IMR-90 (cell line): ENCODE data around the gene PGBD5. TPM values are rescaled to one million over a fixed set of nuclear protein-coding genes. Genes with fewer than 3 reads are reported as not detected.

Experiments
- ATAC-seq: fragments of 200-7000 bp; cut with Tn5 transposase; 2 replicates; pipeline ENCODE4 v1.9.1; 2020; ENCODE audit warnings: low read depth, mild to moderate bottlenecking, moderate library complexity
- BruUV-seq: library from RNA; stranded (reverse); fragments of 400-500 nt; replicated peaks from 2 replicates; lab custom pipeline; 2021; lab: Mats Ljungman, UMichigan
- CTCF ChIA-PET: fragments of 300-600 bp; formaldehyde crosslinking; extraction: SDS; loops from one replicate; lab custom pipeline; 2021; ENCODE audit warnings: antibody characterized with exemption; lab: Yijun Ruan, JAX
- POLR2A ChIA-PET: fragments of 300-600 bp; sonication (Branson Sonifier 250); formaldehyde crosslinking; loops from one replicate; lab custom pipeline; 2022; ENCODE audit warnings: antibody characterized with exemption; ENCODE audit not compliant: unreplicated experiment; lab: Charles Lee
- DNase-seq: peaks from one replicate; pipeline ENCODE4 v3.0.0; 2013
- H2AFZ ChIP-seq: replicated peaks from 2 replicates; pipeline ENCODE3; 2013; ENCODE audit warnings: low read length, mild to moderate bottlenecking; ENCODE audit not compliant: poor library complexity
- H2AK5ac ChIP-seq: 2 replicates; pipeline ENCODE4 v1.6.1; 2013; ENCODE audit warnings: low read depth, low read length, inconsistent platforms
- H2AK9ac ChIP-seq: replicated peaks from 2 replicates; pipeline ENCODE3; 2013; ENCODE audit warnings: mild to moderate bottlenecking, low read depth, low read length, moderate library complexity; ENCODE audit not compliant: poor library complexity
- H2BK120ac ChIP-seq: 2 replicates; pipeline ENCODE4 v1.6.1; 2013; ENCODE audit warnings: low read depth, low read length, inconsistent platforms
- H2BK15ac ChIP-seq: 3 replicates; pipeline ENCODE4 v1.6.1; 2013; ENCODE audit warnings: low read depth, low read length, inconsistent platforms
- H2BK20ac ChIP-seq: 2 replicates; pipeline ENCODE4 v1.6.1; 2013; ENCODE audit warnings: low read depth, mild to moderate bottlenecking, inconsistent platforms, low read length, moderate library complexity
- H2BK5ac ChIP-seq: 2 replicates; pipeline ENCODE4 v1.6.1; 2013; ENCODE audit warnings: mild to moderate bottlenecking, low read depth, low read length, inconsistent platforms; ENCODE audit not compliant: poor library complexity, severe bottlenecking
- H3K14ac ChIP-seq: replicated peaks from 2 replicates; pipeline ENCODE4 v1.6.1; 2013; ENCODE audit warnings: low read depth, low read length, inconsistent platforms
- H3K18ac ChIP-seq: 2 replicates; pipeline ENCODE4 v1.6.1; 2013; ENCODE audit warnings: low read depth, low read length, control low read depth
- H3K23ac ChIP-seq: 2 replicates; pipeline ENCODE4 v1.6.1; 2013; ENCODE audit warnings: low read depth, low read length, inconsistent platforms
- H3K27ac ChIP-seq: 2 replicates; pipeline ENCODE4 v1.5.1; 2013; ENCODE audit warnings: mild to moderate bottlenecking, control low read depth, low read length; ENCODE audit not compliant: insufficient read depth
- H3K27me3 ChIP-seq: 2 replicates; pipeline ENCODE4 v1.6.1; 2013; ENCODE audit warnings: low read length; ENCODE audit not compliant: control insufficient read depth, insufficient read depth
- H3K36me3 ChIP-seq: 2 replicates; pipeline ENCODE4 v1.6.1; 2013; ENCODE audit warnings: low read length, mixed read lengths; ENCODE audit not compliant: control insufficient read depth, insufficient read depth
- H3K4ac ChIP-seq: 2 replicates; pipeline ENCODE4 v1.6.1; 2013; ENCODE audit warnings: low read depth, low read length, inconsistent platforms
- H3K4me1 ChIP-seq: 2 replicates; pipeline ENCODE4 v1.6.1; 2013; ENCODE audit warnings: low read length, mixed read lengths; ENCODE audit not compliant: control insufficient read depth, insufficient read depth
- H3K4me2 ChIP-seq: 2 replicates; pipeline ENCODE4 v1.6.1; 2013; ENCODE audit warnings: low read depth, mild to moderate bottlenecking, control low read depth, low read length, moderate library complexity
- H3K4me3 ChIP-seq: 2 replicates; pipeline ENCODE4 v1.5.1; 2013; ENCODE audit warnings: low read depth, mild to moderate bottlenecking, control low read depth, low read length, moderate library complexity; ENCODE audit not compliant: insufficient read depth
- H3K56ac ChIP-seq: 2 replicates; pipeline ENCODE4 v1.6.1; 2013; ENCODE audit warnings: low read length, inconsistent platforms; ENCODE audit not compliant: insufficient read depth; ENCODE audit errors: extremely low read depth
- H3K79me1 ChIP-seq, 2 experiments: 2 replicates each; pipeline ENCODE4 v1.6.1; 2013; ENCODE audit warnings: low read length in 2 of 2, inconsistent platforms in 1 of 2, low read depth in 1 of 2
- H3K9ac ChIP-seq: 2 replicates; pipeline ENCODE4 v1.6.1; 2013; ENCODE audit warnings: low read depth, low read length, control low read depth
- H3K9me1 ChIP-seq: 2 replicates; pipeline ENCODE4 v1.6.1; 2013; ENCODE audit warnings: low read length, inconsistent platforms; ENCODE audit not compliant: insufficient read depth
- H3K9me3 ChIP-seq: 2 replicates; pipeline ENCODE4 v1.6.1; 2013; ENCODE audit warnings: low read length; ENCODE audit not compliant: control insufficient read depth, insufficient read depth
- H4K20me1 ChIP-seq: 2 replicates; pipeline ENCODE4 v1.6.1; 2013; ENCODE audit warnings: low read length, inconsistent platforms; ENCODE audit not compliant: insufficient read depth
- H4K5ac ChIP-seq: 2 replicates; pipeline ENCODE4 v1.6.1; 2013; ENCODE audit warnings: mild to moderate bottlenecking, low read depth, low read length, control low read depth
- H4K8ac ChIP-seq, 2 experiments: 2 replicates each; pipeline ENCODE4 v1.6.1; 2013; ENCODE audit warnings: low read depth in 2 of 2, low read length in 2 of 2, control low read depth in 1 of 2, inconsistent platforms in 1 of 2
- H4K91ac ChIP-seq: 2 replicates; pipeline ENCODE4 v1.6.1; 2013; ENCODE audit warnings: low read depth, low read length, inconsistent platforms; ENCODE audit not compliant: insufficient read depth
- BHLHE40 ChIP-seq: fragments of 150-350 bp; IDR thresholded peaks from 2 replicates; pipeline ENCODE4 v1.6.1; 2016; ENCODE audit warnings: mild to moderate bottlenecking, low read depth, low read length
- CEBPB ChIP-seq: IDR thresholded peaks from 2 replicates; pipeline ENCODE4 v1.6.1; 2012; ENCODE audit warnings: low read depth, low read length, improper control_type of control experiment
- USF2 ChIP-seq: fragments of 150-350 bp; IDR thresholded peaks from 2 replicates; pipeline ENCODE4 v1.6.1; 2017; ENCODE audit warnings: mild to moderate bottlenecking, antibody characterized with exemption, low read length, low read depth
- WGBS, 2 experiments: methylation state at CpG; one replicate each; pipeline versions ENCODE4 v1.1.5 to v1.1.7; 2013; ENCODE audit warnings: missing lambda C conversion rate in 2 of 2; ENCODE audit not compliant: insufficient read length in 1 of 2; ENCODE audit errors: extremely low coverage in 2 of 2; 5-methylcytosine and 5-hydroxymethylcytosine counted together
- dilution Hi-C: fragments of 300-500 bp; cut with HindIII; formaldehyde crosslinking; loops from one replicate; pipeline ENCODE4 v1.14.3; 2018; ENCODE audit warnings: low sequenced_read_pairs; ENCODE audit not compliant: unreplicated experiment
- in situ Hi-C: fragments of 300-500 bp; cut with MboI; formaldehyde crosslinking; loops from 3 replicates; pipeline ENCODE4 v1.14.3; 2019; ENCODE audit warnings: low sequenced_read_pairs, inconsistent platforms, mixed read lengths
- intact Hi-C: fragments of 100-400 bp; cut with micrococcal nuclease; formaldehyde crosslinking; loops from 2 replicates; pipeline ENCODE4 v1.10.0; 2022
- polyA plus RNA-seq, 3 experiments: library from polyadenylated mRNA; depleted of rRNA; stranded (reverse); fragments of >200 nt; gene quantifications; 2 replicates each; pipeline ENCODE4 v1.2.3, GENCODE V29; 2012; ENCODE audit warnings: low replicate concordance in 1 of 3
- total RNA-seq: library from RNA; depleted of rRNA; stranded (reverse); fragments of >200 nt; gene quantifications from 2 replicates; pipeline ENCODE4 v1.2.3, GENCODE V29; 2012

Gene PGBD5
- total and polyA plus RNA-seq, 2 of the 4 experiments (the other 2 are of a cell fraction): 0.18 to 0.36 TPM

GRCh38 chr1:230375780-230376179, 50.4 kb downstream of the PGBD5 start:
- no peak overlapping the region for H3K4me2 ChIP-seq
- H3K9me1 ChIP-seq: no peaks in the 10 kb centered on the region
- no peak overlapping the region for H3K56ac ChIP-seq
- H3K4ac ChIP-seq: no peak overlapping the region
- TF ChIP-seq BHLHE40 (no peak), CEBPB (no peak), USF2 (no peak)
- no peak overlapping the region for H2BK5ac ChIP-seq
- no peak overlapping the region for H4K8ac ChIP-seq
- ChIA-PET POLR2A (no interaction called here), CTCF (interaction anchor here (0.9 kb wide), 1 partner anchor 10 kb away, joined by 3 read pairs; no protein-coding TSS in a partner anchor)
- no peak overlapping the region for H3K27ac ChIP-seq
- in situ Hi-C loops (no loop called here), intact Hi-C loops (no loop called here), dilution Hi-C loops (no loop called here)
- no peak overlapping the region for H2AFZ ChIP-seq
- H4K91ac ChIP-seq: no peak overlapping the region
- H3K4me3 ChIP-seq: no peak overlapping the region
- BruUV-seq: no TSS peak
- no peak overlapping the region for H3K18ac ChIP-seq
- ATAC-seq: no peak
- H2BK20ac ChIP-seq: no peak overlapping the region
- H2AK9ac ChIP-seq: no peak overlapping the region
- H3K9ac ChIP-seq: no peak overlapping the region
- no peak overlapping the region for H2AK5ac ChIP-seq
- DNase-seq: no peak
- H4K20me1 ChIP-seq: no peaks in the 10 kb centered on the region
- peaks cover 15% of the 10 kb centered on the region for H3K9me3 ChIP-seq
- H3K4me1 ChIP-seq: no peaks in the 10 kb centered on the region
- no peak overlapping the region for H4K5ac ChIP-seq
- H3K14ac ChIP-seq: no peak overlapping the region
- H3K27me3 ChIP-seq: no peaks in the 10 kb centered on the region
- no peaks in the 10 kb centered on the region for H3K36me3 ChIP-seq
- H2BK120ac ChIP-seq: no peak overlapping the region
- H2BK15ac ChIP-seq: no peak overlapping the region
- H3K79me1 ChIP-seq: no peaks in the 10 kb centered on the region
- no CpG with 5 or more reads among the region's 6 CpGs for WGBS, 2 experiments
- H3K23ac ChIP-seq: no peak overlapping the region
